Left lung (tissue), 10 donors: ENCODE measurements around the gene KCNJ4. TPM values are rescaled to one million over a fixed set of nuclear protein-coding genes. Genes with fewer than 3 reads are reported as not detected.
"Not testable (repeated sequence)": the region's sequence is repeated elsewhere in the genome, so short reads cannot be mapped to it uniquely, and the experiment has no call there.

Source experiments
- ATAC-seq: fragments of 200-7000 bp; cut with Tn5 transposase; one replicate; pipeline ENCODE4 v1.9.1; 2020; ENCODE audit warnings: moderate library complexity
- DNase-seq, 4 donors: peaks; one replicate each; pipeline ENCODE4 v3.0.0-alpha.2; 2013 to 2020
- H3K27ac ChIP-seq, 2 donors: fragments of 200-600 bp; sonication (generic) in 1 of 2; one replicate each; pipeline versions ENCODE4 v1.5.0 to v1.8.0; 2020 to 2021
- H3K27me3 ChIP-seq, 2 donors: fragments of 200-600 bp; sonication (generic) in 1 of 2; one replicate each; pipeline versions ENCODE4 v1.5.0 to v1.8.0; 2020 to 2021
- H3K36me3 ChIP-seq, 2 donors: fragments of 200-600 bp; sonication (generic) in 1 of 2; one replicate each; pipeline versions ENCODE4 v1.5.0 to v1.8.0; 2020 to 2021
- H3K4me1 ChIP-seq, 2 donors: fragments of 200-600 bp; one replicate each; pipeline ENCODE4 v1.8.0; 2021
- H3K4me3 ChIP-seq, 2 donors: fragments of 200-600 bp; sonication (generic) in 1 of 2; one replicate each; pipeline versions ENCODE4 v1.5.0 to v1.8.0; 2020 to 2021; ENCODE audit warnings: mild to moderate bottlenecking in 1 of 2
- H3K9me3 ChIP-seq, 2 donors: fragments of 200-600 bp; sonication (generic) in 1 of 2; one replicate each; pipeline versions ENCODE4 v1.5.0 to v1.8.0; 2020 to 2021
- CTCF ChIP-seq, 2 donors: fragments of 200-600 bp; sonication (generic) in 1 of 2; IDR thresholded peaks; one replicate each; pipeline versions ENCODE4 v1.5.0 to v1.8.0; 2021; ENCODE audit warnings: antibody characterized with exemption in 2 of 2
- intact Hi-C, 2 donors: fragments of 100-400 bp; cut with DNase I; formaldehyde crosslinking; loops; one replicate each; pipeline versions ENCODE4 v1.11.2 to v1.14.2; 2022
- polyA plus RNA-seq, 6 donors: library from polyadenylated mRNA; unstranded; fragments of 120-200 nt; gene quantifications; one replicate each; pipeline ENCODE4 v1.2.1, GENCODE V29; 2013; ENCODE audit not compliant: insufficient read length in 6 of 6
- total RNA-seq, 2 donors: library from RNA; stranded (reverse); fragmentation: NEBNext Ultra II Directional; extraction: Animal tissue kit (Norgen Biotek cat#: 25700); gene quantifications; one replicate each; pipeline ENCODE4 v1.2.1, GENCODE V29; 2021
- donor health status: DM: no; HTN: yes; CAD: no.
- donor health status: DM: no; HTN: no; CAD: no.

The KCNJ4 gene
- total and polyA plus RNA-seq, 8 donors = 0.07 TPM; not detected in 6

- ATAC-seq = no peak
- H3K9me3 ChIP-seq = no peaks in the 10 kb centered on the region
- DNase-seq = no peak
- H3K4me3 ChIP-seq = no peak overlapping the region
- no peak for TF ChIP-seq CTCF (IDR thresholded peaks at IDR 0.05)
- H3K27ac ChIP-seq = no peak overlapping the region
- H3K36me3 ChIP-seq = peaks cover 0 to 4% of the 10 kb centered on the region in 2 donors
- peaks cover 0 to under 1% of the 10 kb centered on the region in 2 donors for H3K27me3 ChIP-seq
- intact Hi-C loops = no loop called here
- H3K4me1 ChIP-seq = peaks cover under 1 to 1% of the 10 kb centered on the region in 2 donors
Measured at GRCh38 chr22:38474003-38474607, 19.1 kb upstream of the KCNJ4 start.

- Histone ChIP-seq H3K4me1 (peaks cover 7 to 21% of the 10 kb centered on the region in 2 donors), H3K36me3 (no peaks in the 10 kb centered on the region), H3K27me3 (peaks cover 0 to 29% of the 10 kb centered on the region in 2 donors), H3K27ac (no peak overlapping the region), H3K9me3 (no peaks in the 10 kb centered on the region), H3K4me3 (no peak overlapping the region)
- intact Hi-C loops = no loop called here
- DNase-seq (peak in 1 of 4 donors; percentile 55), ATAC-seq (no peak)
- no peak for TF ChIP-seq CTCF (IDR thresholded peaks at IDR 0.05)
Measured at GRCh38 chr22:38471237-38471636, 16.2 kb upstream of the KCNJ4 start.

- Histone ChIP-seq H3K27me3 (peaks cover 0 to 40% of the 10 kb centered on the region in 2 donors), H3K4me1 (peaks cover 7 to 21% of the 10 kb centered on the region in 2 donors)
- H3K4me3 ChIP-seq, ATAC-seq, H3K36me3 ChIP-seq, H3K9me3 ChIP-seq, intact Hi-C loops, H3K27ac ChIP-seq: not testable (repeated sequence)
- DNase-seq = peak in 1 of 4 donors; percentile 29
Measured at GRCh38 chr22:38470179-38470578, 15.2 kb upstream of the KCNJ4 start.

GRCh38 chr22:38469306-38469781 lies 14.3 kb upstream of the KCNJ4 start:
- H3K27me3 ChIP-seq = peaks cover 0 to 47% of the 10 kb centered on the region in 2 donors
- no peaks in the 10 kb centered on the region for H3K9me3 ChIP-seq
- H3K4me3 ChIP-seq = no peak overlapping the region
- peak in 1 of 4 donors; percentile 30 for DNase-seq
- H3K4me1 ChIP-seq = peaks cover 7 to 21% of the 10 kb centered on the region in 2 donors
- intact Hi-C loops = no loop called here
- TF ChIP-seq CTCF (IDR thresholded peaks at IDR 0.05) = no peak
- no peak for ATAC-seq
- no peaks in the 10 kb centered on the region for H3K36me3 ChIP-seq
- H3K27ac ChIP-seq = no peak overlapping the region

- intact Hi-C loops = no loop called here
- DNase-seq (peak in 1 of 4 donors; percentile 69), ATAC-seq (peak; percentile 10)
- H3K27me3 ChIP-seq = peaks cover 0 to 54% of the 10 kb centered on the region in 2 donors
- no peak for TF ChIP-seq CTCF (IDR thresholded peaks at IDR 0.05)
- H3K9me3 ChIP-seq = no peaks in the 10 kb centered on the region
- peak overlapping the region; percentile 50 to 67 for H3K4me3 ChIP-seq
- H3K36me3 ChIP-seq = no peaks in the 10 kb centered on the region
- peak overlapping the region in 1 of 2 donors; percentile 42 for H3K27ac ChIP-seq
- peaks cover 7 to 21% of the 10 kb centered on the region in 2 donors for H3K4me1 ChIP-seq
Measured at GRCh38 chr22:38468443-38469305, 13.7 kb upstream of the KCNJ4 start.
